ENCODE measurements around the gene TDRD10. TPM values are rescaled to one million over a fixed set of nuclear protein-coding genes. Genes with fewer than 3 reads are reported as not detected.

The TDRD10 gene
- total RNA-seq, 1 experiment from 2014 or later = not detected

- H3K27me3 ChIP-seq (replicated peaks; ENCODE audit: insufficient read depth, low read depth, low read length, poor library complexity) = no peaks in the 10 kb centered on the region
- TF ChIP-seq EZH2 (IDR thresholded peaks at IDR 0.05; ENCODE audit: borderline replicate concordance, low read depth, low read length, poor library complexity, severe bottlenecking) (no peak), CTCF (conservative IDR thresholded peaks at IDR 0.05; ENCODE audit: low read depth, low read length) (no peak)
- no peaks in the 10 kb centered on the region for H3K36me3 ChIP-seq (ENCODE audit: insufficient read depth, low read length, poor library complexity, severe bottlenecking)
- no peak overlapping the region for H3K27ac ChIP-seq (ENCODE audit: low read depth, low read length, poor library complexity, severe bottlenecking)
- H3K4me1 ChIP-seq (ENCODE audit: insufficient read depth, low read length, poor library complexity, severe bottlenecking) = no peaks in the 10 kb centered on the region
- no TSS peak for BruUV-seq (replicated peaks)
- intact Hi-C loops (cut with micrococcal nuclease; ENCODE audit: unreplicated experiment) = no loop called here
- H3K9me3 ChIP-seq (ENCODE audit: low read depth, low read length, poor library complexity, severe bottlenecking) = no peaks in the 10 kb centered on the region
- no peak overlapping the region for H3K4me3 ChIP-seq (ENCODE audit: low read depth, low read length, poor library complexity, severe bottlenecking)
- POLR2A ChIA-PET (ENCODE audit: low non-redundant PET) = no interaction called here
- CTCF ChIA-PET = no interaction called here
- no peak for DNase-seq (ENCODE audit: low spot score)
Measured at GRCh38 chr1:154517661-154518060, 15.6 kb downstream of the TDRD10 start.

DNA sequence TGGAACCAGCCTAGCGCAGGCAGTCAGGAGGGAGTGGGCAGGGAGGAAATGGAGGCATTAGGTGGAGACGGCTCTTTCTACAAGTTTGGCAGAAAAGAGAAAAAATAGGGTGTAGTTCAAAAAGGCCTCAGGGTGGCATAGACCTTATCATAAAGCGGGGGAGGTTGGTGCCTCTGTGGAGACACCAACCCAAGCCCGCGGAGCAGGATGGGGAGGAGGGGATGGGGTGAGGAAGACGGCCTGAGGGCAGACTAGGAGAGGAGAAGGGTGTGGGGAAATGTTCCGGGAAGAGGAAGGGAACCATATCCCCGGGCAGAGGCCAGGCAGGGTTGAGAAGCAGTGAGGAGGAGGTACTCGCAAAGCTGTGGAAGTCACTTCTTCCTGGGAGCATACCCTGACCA, 17.6 kb downstream of the TDRD10 start:
- no peak for DNase-seq (ENCODE audit: low spot score)
- ChIA-PET POLR2A (ENCODE audit: low non-redundant PET) (no interaction called here), CTCF (no interaction called here)
- Histone ChIP-seq H3K36me3 (ENCODE audit: insufficient read depth, low read length, poor library complexity, severe bottlenecking) (no peaks in the 10 kb centered on the region), H3K27me3 (replicated peaks; ENCODE audit: insufficient read depth, low read depth, low read length, poor library complexity) (no peaks in the 10 kb centered on the region), H3K4me1 (ENCODE audit: insufficient read depth, low read length, poor library complexity, severe bottlenecking) (no peaks in the 10 kb centered on the region), H3K9me3 (ENCODE audit: low read depth, low read length, poor library complexity, severe bottlenecking) (no peaks in the 10 kb centered on the region), H3K27ac (ENCODE audit: low read depth, low read length, poor library complexity, severe bottlenecking) (no peak overlapping the region), H3K4me3 (ENCODE audit: low read depth, low read length, poor library complexity, severe bottlenecking) (no peak overlapping the region)
- no TSS peak for BruUV-seq (replicated peaks)
- intact Hi-C loops (cut with micrococcal nuclease; ENCODE audit: unreplicated experiment) = no loop called here
- TF ChIP-seq CTCF (conservative IDR thresholded peaks at IDR 0.05; ENCODE audit: low read depth, low read length) = no peak
- no peak for TF ChIP-seq EZH2 (IDR thresholded peaks at IDR 0.05; ENCODE audit: borderline replicate concordance, low read depth, low read length, poor library complexity, severe bottlenecking)

DNA sequence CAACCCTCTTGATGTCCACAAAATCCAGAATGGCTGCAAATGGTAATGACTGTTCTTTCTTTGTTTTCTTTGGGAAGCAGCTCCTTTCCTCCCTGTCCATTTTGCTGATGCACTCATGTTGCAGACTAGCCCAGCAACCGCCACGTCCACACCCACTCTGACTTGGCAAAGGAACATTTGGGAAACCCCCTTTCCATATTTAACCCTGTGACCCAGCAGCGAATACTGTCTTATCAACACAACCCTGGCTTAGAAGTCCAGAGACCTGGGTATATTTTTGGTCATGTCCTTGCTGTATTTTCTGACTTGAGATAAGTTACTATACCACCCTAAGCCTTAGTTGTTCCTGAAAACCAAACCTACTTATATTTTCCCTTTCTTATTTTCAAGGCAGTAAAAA, 18.3 kb downstream of the TDRD10 start:
- no peaks in the 10 kb centered on the region for H3K4me1 ChIP-seq (ENCODE audit: insufficient read depth, low read length, poor library complexity, severe bottlenecking)
- H3K36me3 ChIP-seq (ENCODE audit: insufficient read depth, low read length, poor library complexity, severe bottlenecking) = no peaks in the 10 kb centered on the region
- H3K9me3 ChIP-seq (ENCODE audit: low read depth, low read length, poor library complexity, severe bottlenecking) = no peaks in the 10 kb centered on the region
- ChIA-PET POLR2A (ENCODE audit: low non-redundant PET) (no interaction called here), CTCF (no interaction called here)
- intact Hi-C loops (cut with micrococcal nuclease; ENCODE audit: unreplicated experiment) = no loop called here
- no TSS peak for BruUV-seq (replicated peaks)
- TF ChIP-seq CTCF (conservative IDR thresholded peaks at IDR 0.05; ENCODE audit: low read depth, low read length) = no peak
- no peak for TF ChIP-seq EZH2 (IDR thresholded peaks at IDR 0.05; ENCODE audit: borderline replicate concordance, low read depth, low read length, poor library complexity, severe bottlenecking)
- no peak for DNase-seq (ENCODE audit: low spot score)
- H3K27ac ChIP-seq (ENCODE audit: low read depth, low read length, poor library complexity, severe bottlenecking) = no peak overlapping the region
- H3K4me3 ChIP-seq (ENCODE audit: low read depth, low read length, poor library complexity, severe bottlenecking) = no peak overlapping the region
- no peaks in the 10 kb centered on the region for H3K27me3 ChIP-seq (replicated peaks; ENCODE audit: insufficient read depth, low read depth, low read length, poor library complexity)

Data from A673 (cell line).